IgD-negative memory B cell (primary cell): Measurements from ENCODE around the gene HOGA1. TPM values are rescaled to one million over a fixed set of nuclear protein-coding genes. Genes with fewer than 3 reads are reported as not detected.
"Not testable (repeated sequence)": the region's sequence is repeated elsewhere in the genome, so short reads cannot be mapped to it uniquely, and the experiment has no call there.

Source experiments
- H3K27ac Mint-ChIP-seq, 3 donors: one replicate each; pipeline ENCODE4 v1.8.0; 2020 to 2022; ENCODE audit warnings: mild to moderate bottlenecking in 3 of 3, mixed read lengths in 3 of 3, moderate library complexity in 1 of 3
- H3K27me3 Mint-ChIP-seq: one replicate; pipeline ENCODE4 v1.8.0; 2021; ENCODE audit warnings: mixed read lengths
- H3K36me3 Mint-ChIP-seq: one replicate; pipeline ENCODE4 v1.8.0; 2020; ENCODE audit warnings: mild to moderate bottlenecking, mixed read lengths
- H3K4me1 Mint-ChIP-seq, 3 donors: one replicate each; pipeline ENCODE4 v1.8.0; 2020 to 2022; ENCODE audit warnings: mixed read lengths in 3 of 3, mild to moderate bottlenecking in 1 of 3
- H3K4me3 Mint-ChIP-seq, 4 donors: one replicate each; pipeline ENCODE4 v1.8.0; 2020 to 2022; ENCODE audit warnings: mild to moderate bottlenecking in 4 of 4, mixed read lengths in 4 of 4, moderate library complexity in 3 of 4
- H3K9me3 Mint-ChIP-seq, 3 donors: one replicate each; pipeline ENCODE4 v1.8.0; 2020 to 2021; ENCODE audit warnings: mixed read lengths in 3 of 3, mild to moderate bottlenecking in 1 of 3
- polyA plus RNA-seq: library from polyadenylated mRNA; unstranded; fragments of 300-500 nt; fragmentation: Illumina TruSeq; gene quantifications from one replicate; pipeline ENCODE4 v1.2.3, GENCODE V29; 2021

HOGA1 gene
- polyA plus RNA-seq, 1 donor from 2014 or later = not detected

DNA sequence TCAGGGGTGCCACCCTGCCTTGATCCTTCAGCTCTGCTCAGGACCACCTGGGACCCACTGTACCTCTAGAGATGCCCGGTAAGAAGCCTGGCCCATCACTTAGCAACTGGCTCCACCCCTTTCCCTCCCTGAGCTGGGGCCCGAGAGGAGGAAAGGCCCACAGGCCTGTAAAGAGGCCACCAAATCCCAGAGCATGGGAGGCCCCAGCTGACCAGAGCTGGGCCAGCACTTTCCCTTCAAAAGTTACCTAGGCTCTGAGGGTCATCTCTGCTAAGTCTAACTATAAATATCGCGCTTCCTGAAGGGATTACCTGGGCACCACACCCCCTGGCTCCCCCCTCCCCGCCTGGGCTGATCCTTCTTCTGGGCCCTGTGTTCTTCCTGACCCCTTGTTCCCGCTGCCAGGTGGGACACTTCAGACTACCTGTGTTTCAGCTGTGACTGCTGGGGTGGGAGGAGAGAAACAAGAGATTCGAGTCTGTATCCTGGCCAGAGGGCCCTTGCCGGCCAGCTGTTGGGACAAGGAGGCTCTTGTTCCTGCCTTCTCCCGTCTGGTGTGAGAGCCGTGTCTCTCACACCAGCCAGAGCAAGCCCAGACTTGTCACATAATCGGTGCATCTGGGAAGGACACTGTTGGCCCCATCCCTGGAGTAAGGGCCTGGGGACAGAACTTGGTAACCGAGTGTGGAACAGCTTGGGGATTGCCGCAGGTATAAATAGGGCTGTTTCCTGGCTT is 34.4 kb upstream of the HOGA1 start:
- peak overlapping the region in 1 of 3 donors; percentile 13 for H3K27ac Mint-ChIP-seq
- H3K4me3 Mint-ChIP-seq = no peak overlapping the region
- H3K27me3 Mint-ChIP-seq = no peaks in the 10 kb centered on the region
- H3K9me3 Mint-ChIP-seq = no peaks in the 10 kb centered on the region
- H3K4me1 Mint-ChIP-seq = peaks cover 0 to 2% (median 2%) of the 10 kb centered on the region in 3 donors
- no peaks in the 10 kb centered on the region for H3K36me3 Mint-ChIP-seq

DNA sequence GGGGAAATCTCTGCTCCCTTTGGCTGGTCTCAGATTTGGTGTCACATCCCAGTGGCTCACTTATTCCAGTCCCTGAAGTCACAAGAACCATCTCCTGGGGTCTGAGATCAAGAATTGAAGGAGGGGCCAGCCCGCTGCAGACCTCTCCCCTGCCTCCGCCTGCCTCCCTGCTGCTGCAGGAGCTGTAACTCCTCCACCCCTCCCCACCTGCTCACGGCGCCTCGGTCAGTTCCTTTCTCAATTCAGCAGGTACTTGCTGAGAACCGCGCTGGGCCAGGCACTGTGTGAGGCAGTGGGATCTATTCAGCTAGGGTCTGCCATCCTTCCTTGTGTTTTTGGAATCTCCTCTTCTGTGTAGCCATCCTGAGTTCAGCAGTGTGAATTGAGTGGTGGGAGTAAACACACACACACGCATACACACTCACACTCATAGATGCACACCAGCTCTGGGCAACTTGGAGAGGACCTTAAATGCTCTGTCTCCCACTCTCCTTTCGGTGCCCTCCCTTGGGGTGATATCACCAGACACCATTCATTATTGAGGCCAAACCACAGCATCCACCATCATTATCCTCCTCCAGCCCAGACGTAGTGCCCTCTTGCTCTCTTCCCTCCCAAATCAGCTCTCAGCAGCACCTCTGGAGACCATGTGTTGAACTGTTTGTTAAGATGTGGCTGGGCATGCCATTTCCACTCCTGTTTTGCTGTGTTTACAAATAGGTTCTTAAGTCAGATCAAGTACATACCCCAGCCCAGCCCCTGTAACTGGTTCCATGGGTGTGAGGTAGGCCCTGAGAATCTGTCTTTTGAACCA is 33.6 kb upstream of the HOGA1 start:
- H3K36me3 Mint-ChIP-seq = no peaks in the 10 kb centered on the region
- no peak overlapping the region for H3K27ac Mint-ChIP-seq
- H3K4me1 Mint-ChIP-seq = peaks cover 0 to 2% (median 2%) of the 10 kb centered on the region in 3 donors
- no peak overlapping the region for H3K4me3 Mint-ChIP-seq
- peaks cover 0 to 4% (median 0%) of the 10 kb centered on the region in 3 donors for H3K9me3 Mint-ChIP-seq
- H3K27me3 Mint-ChIP-seq = no peaks in the 10 kb centered on the region

DNA sequence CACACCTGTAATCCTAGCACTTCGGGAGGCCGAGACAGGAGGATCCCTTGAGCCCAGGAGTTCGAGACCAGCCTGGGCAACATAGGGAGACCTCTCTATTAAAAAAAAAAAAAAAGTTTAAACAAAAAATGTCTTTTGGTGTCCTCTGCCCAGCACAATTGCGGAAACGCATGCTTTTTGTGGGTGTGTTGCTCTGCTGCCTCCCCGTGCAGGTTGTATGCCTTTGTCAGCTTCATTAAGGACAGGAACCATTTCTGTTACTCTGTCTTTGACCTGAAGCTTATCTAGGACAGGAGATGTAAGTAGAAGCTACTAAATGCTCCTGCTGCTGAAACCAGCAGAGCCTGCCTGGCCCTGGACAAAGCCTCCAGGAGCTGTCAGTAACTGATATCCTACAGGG is 32.9 kb upstream of the HOGA1 start:
- H3K36me3 Mint-ChIP-seq = no peaks in the 10 kb centered on the region
- peaks cover 0 to 2% (median 2%) of the 10 kb centered on the region in 3 donors for H3K4me1 Mint-ChIP-seq
- no peak overlapping the region for H3K4me3 Mint-ChIP-seq
- H3K27me3 Mint-ChIP-seq = no peaks in the 10 kb centered on the region
- peaks cover 0 to 4% (median 0%) of the 10 kb centered on the region in 3 donors for H3K9me3 Mint-ChIP-seq
- H3K27ac Mint-ChIP-seq = no peak overlapping the region

DNA sequence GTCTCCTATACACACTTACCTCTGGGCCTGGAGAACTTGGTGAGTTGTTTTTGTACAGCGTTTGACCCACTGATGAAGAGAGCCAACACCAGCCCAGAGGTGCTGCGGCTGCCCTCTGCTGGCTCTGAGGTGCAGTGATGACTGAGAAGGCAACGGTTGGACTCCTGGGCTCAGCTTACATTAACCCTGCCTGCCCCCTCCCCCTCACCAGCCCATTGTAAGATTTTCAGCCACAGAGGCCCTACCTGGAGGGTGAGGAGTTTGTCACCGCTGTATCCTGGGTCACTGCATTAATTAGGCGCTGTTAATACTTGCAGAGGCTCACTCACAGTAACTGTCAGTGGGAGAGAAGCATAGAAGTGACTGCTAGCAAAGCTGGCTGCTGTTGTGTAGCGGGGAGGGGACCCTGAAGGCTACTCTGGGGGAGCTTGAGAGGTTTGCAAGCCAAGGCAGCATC is 30.6 kb upstream of the HOGA1 start:
- Mint-ChIP-seq H3K4me1 (peaks cover 0 to 2% (median 2%) of the 10 kb centered on the region in 3 donors), H3K9me3 (peaks cover 0 to 4% (median 0%) of the 10 kb centered on the region in 3 donors), H3K4me3 (peak overlapping the region in 2 of 4 donors; percentile 9 to 28), H3K27ac (no peak overlapping the region), H3K27me3 (no peaks in the 10 kb centered on the region), H3K36me3 (no peaks in the 10 kb centered on the region)

DNA sequence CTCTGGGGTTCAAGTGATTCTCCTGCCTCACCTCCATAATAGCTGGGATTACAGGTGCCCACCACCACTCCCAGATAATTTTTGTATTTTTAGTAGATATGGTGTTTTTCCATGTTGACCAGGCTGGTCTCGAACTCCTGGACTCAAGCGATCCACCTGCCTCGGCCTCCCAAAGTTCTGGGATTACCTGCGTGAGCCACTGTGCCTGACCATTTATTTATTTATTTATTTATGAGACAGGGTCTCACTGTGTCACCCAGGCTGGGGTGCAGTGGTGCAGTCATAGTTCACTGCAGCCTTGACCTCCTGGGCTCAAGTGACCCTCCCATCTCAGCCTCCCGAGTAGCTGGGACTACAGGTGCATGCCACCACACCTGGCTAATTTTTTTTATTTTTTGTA is 29.9 kb upstream of the HOGA1 start:
- H3K36me3 Mint-ChIP-seq, H3K27ac Mint-ChIP-seq, H3K4me1 Mint-ChIP-seq, H3K9me3 Mint-ChIP-seq, H3K4me3 Mint-ChIP-seq, H3K27me3 Mint-ChIP-seq: not testable (repeated sequence)

DNA sequence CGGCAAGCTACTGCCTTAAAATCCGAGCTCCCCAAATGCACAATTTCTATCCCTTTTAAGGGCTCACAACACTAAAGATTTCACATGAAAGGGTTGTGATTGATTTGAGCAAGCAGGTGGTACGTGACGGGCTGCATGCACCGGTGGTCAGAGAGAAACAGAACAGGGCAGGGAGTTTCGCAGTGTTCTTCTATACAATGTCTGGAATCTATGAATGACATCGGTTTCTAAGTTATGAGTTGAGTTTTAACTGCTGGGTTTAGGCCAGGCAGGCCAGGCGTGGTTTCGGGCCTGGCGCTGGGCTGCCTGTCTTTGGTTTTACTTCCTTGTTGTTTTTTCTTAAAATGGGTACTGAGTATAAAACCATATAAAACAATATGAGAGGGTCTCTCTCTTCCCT is 28.6 kb upstream of the HOGA1 start:
- not testable (repeated sequence) for H3K27me3 Mint-ChIP-seq, H3K4me1 Mint-ChIP-seq, H3K4me3 Mint-ChIP-seq, H3K9me3 Mint-ChIP-seq, H3K36me3 Mint-ChIP-seq
- H3K27ac Mint-ChIP-seq = peak overlapping the region in 1 of 3 donors; percentile 89

DNA sequence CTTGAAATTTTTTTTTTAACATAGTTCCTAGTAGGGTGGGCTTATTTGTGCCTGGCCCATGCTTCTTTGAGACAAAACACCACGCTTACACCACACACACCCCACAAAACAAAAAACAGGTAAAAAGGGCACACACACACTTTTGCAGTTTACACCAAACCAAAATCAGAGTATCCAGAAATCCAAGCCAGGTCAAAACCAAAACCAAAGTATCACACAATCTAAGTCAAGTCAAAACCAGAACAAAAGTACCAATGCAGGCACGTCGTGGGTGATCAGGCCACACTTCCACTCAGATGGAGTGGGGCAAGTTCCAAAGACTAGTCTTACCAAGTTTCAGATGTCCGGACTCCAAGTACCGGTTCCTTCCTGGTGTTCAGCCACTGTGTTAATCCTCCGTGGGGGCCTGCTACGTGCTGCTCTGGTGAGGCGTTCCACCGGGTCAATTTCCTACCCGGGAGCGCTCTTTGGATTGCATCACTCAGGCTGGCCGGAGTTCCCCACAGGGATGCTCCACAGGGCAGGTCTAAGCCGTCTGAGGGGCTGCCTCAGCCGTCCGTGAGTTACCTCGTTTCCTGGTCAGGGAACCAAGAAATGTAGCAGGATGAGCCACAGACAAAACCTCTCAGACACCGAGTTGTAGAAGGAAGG is 23.3 kb upstream of the HOGA1 start:
- H3K4me1 Mint-ChIP-seq, H3K9me3 Mint-ChIP-seq, H3K27me3 Mint-ChIP-seq, H3K36me3 Mint-ChIP-seq: not testable (repeated sequence)
- H3K4me3 Mint-ChIP-seq = peak overlapping the region in 2 of 4 donors; percentile 35 to 48
- H3K27ac Mint-ChIP-seq = peak overlapping the region in 1 of 3 donors; percentile 58

DNA sequence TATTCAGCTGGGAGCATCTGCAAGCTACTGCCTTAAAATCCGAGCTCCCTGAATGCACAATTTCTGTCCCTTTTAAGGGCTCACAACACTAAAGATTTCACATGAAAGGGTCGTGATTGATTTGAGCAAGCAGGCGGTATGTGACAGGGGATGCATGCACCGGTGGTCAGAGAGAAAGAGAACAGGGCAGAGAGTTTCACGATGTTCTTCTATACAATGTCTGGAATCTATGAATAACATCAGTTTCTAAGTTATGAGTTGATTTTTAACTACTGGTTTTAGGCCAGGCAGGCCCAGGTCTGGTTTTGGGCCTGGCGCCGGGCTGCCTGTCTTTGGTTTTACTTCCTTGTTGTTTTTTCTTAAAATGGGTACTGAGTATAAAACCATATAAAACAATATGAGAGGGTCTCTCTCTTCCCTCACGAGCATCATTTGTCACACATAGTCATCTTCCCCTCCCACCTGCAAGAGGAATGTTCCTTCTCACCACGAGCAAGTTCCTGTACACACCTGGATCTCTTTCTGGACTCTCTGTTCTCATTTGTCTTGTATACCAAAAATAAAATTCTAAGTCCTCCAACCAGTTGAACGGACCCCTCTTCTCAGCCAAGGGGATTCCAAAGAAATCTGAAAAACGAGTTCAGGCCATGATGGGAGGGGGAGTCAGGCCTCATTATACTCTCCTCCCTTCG is 22.7 kb upstream of the HOGA1 start:
- Mint-ChIP-seq H3K27ac (peak overlapping the region in 2 of 3 donors; percentile 14 to 45), H3K4me3 (peak overlapping the region in 1 of 4 donors; percentile 48)
- H3K4me1 Mint-ChIP-seq, H3K36me3 Mint-ChIP-seq, H3K9me3 Mint-ChIP-seq, H3K27me3 Mint-ChIP-seq: not testable (repeated sequence)

DNA sequence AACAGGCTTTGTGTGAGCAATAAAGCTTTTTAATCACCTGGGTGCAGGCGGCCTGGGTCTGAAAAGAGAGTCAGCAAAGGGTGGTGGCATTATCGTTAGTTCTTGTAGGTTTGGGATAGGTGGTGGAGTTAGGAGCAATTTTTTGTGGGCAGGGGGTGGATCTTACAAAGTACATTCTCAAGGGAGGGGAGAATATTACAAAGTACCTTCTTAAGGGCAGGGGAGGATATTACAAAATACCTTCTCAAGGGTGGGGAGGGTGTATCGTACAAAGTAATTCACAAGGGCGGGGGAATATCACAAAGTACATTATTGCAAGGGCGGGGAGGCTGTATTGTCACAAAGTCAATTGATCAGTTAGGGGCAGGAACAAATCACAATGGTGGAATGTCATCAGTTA is 21.9 kb upstream of the HOGA1 start:
- H3K36me3 Mint-ChIP-seq, H3K9me3 Mint-ChIP-seq, H3K27me3 Mint-ChIP-seq, H3K4me3 Mint-ChIP-seq, H3K4me1 Mint-ChIP-seq: not testable (repeated sequence)
- H3K27ac Mint-ChIP-seq = peak overlapping the region in 1 of 3 donors; percentile 40

DNA sequence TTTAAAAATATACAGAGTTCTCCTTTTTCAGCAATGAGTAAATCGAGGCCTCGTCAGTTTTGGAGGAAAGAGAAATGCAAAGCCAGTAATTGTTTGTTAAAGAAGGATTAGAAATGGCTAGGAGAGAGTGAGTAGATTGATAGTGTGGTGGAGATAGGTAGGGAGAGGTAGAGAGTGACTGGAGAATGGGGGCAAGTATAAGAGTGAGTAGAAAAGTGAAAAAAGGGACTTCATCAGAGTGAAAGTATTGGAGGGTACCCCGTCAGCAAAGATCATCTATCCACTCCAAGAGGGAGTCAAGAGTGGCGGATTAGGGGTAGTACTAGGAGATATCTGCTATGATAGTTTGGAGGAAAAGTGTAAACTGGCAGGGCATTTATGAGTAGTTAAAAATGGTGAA is 20.9 kb upstream of the HOGA1 start:
- Mint-ChIP-seq H3K27me3 (no peaks in the 10 kb centered on the region), H3K4me1 (peaks cover 0 to 2% (median 2%) of the 10 kb centered on the region in 3 donors), H3K36me3 (no peaks in the 10 kb centered on the region), H3K4me3 (no peak overlapping the region), H3K27ac (no peak overlapping the region), H3K9me3 (peaks cover 0 to 4% (median 0%) of the 10 kb centered on the region in 3 donors)

DNA sequence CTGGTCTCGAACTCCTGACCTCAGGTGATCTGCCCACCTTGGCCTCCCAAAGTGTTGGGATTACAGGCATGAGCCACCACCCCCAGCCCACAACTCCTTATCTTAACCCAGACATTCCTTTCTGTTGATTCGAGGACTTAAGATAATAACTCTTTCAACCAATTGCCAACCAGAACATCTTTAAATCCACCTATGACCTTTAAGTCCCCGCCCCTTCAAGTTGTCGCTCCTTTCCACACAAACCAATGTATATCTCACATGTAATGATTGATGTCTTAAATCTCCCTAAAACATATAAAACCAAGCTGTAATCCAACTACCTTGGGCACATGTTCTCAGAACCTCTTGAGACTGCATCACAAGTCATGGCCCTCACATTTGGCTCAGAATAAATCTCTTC is 19.4 kb upstream of the HOGA1 start:
- Mint-ChIP-seq H3K36me3 (no peaks in the 10 kb centered on the region), H3K9me3 (peaks cover 0 to 4% (median 0%) of the 10 kb centered on the region in 3 donors), H3K27me3 (no peaks in the 10 kb centered on the region), H3K4me1 (peaks cover 0 to 2% (median 2%) of the 10 kb centered on the region in 3 donors), H3K4me3 (no peak overlapping the region), H3K27ac (no peak overlapping the region)

DNA sequence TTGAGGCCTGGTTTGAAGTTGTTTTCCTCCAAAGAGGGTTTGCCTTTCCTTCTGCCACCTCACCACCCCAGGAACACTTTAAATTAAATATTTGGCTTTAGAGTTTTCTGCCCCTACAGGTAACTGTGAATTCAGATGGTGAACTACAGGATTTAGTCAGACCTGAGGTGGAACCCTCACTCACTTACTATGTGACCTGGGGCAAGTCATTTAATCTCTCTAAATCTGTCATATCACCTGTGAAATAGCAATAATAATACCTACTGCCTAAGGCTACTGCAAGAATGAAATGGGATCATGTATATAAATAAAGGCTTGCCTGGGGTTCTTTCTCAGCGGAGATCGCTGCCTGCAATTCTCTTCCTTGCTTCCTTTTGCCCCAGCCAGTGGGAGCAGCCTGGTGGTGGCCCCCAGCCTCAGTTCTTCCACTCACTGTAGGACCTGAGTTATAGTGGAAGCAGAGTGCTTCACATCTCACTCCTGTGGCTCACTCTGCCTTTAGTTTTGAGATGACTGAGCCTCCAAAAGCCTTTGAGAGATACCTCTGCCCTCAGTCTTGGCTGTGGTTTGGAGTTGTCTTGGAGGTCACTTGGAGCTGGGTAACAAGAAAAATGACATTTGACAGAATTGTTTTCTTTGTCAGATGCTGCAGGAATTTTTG is 17.7 kb upstream of the HOGA1 start:
- Mint-ChIP-seq H3K36me3 (no peaks in the 10 kb centered on the region), H3K27ac (no peak overlapping the region), H3K4me3 (no peak overlapping the region), H3K4me1 (peaks cover 0 to 2% (median 0%) of the 10 kb centered on the region in 3 donors), H3K9me3 (peaks cover 0 to 4% (median 0%) of the 10 kb centered on the region in 3 donors), H3K27me3 (no peaks in the 10 kb centered on the region)

DNA sequence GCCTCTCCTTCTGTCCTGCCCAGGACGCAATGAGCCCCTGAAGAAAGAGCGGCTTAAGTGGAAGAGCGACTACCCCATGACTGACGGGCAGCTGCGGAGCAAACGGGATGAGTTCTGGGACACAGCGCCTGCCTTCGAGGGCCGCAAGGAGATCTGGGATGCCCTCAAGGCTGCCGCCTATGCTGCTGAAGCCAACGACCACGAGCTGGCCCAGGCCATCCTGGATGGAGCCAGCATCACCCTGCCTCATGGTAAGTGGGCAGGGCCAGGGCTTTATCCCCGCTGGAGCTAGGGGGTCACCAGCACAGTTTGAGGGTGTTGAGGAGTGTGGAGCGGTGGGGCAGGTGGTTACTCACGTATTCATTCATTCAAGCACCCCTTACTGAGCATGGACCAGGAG is 16.3 kb upstream of the HOGA1 start:
- Mint-ChIP-seq H3K27ac (no peak overlapping the region), H3K36me3 (no peaks in the 10 kb centered on the region), H3K4me1 (no peaks in the 10 kb centered on the region), H3K4me3 (no peak overlapping the region), H3K9me3 (no peaks in the 10 kb centered on the region), H3K27me3 (no peaks in the 10 kb centered on the region)

DNA sequence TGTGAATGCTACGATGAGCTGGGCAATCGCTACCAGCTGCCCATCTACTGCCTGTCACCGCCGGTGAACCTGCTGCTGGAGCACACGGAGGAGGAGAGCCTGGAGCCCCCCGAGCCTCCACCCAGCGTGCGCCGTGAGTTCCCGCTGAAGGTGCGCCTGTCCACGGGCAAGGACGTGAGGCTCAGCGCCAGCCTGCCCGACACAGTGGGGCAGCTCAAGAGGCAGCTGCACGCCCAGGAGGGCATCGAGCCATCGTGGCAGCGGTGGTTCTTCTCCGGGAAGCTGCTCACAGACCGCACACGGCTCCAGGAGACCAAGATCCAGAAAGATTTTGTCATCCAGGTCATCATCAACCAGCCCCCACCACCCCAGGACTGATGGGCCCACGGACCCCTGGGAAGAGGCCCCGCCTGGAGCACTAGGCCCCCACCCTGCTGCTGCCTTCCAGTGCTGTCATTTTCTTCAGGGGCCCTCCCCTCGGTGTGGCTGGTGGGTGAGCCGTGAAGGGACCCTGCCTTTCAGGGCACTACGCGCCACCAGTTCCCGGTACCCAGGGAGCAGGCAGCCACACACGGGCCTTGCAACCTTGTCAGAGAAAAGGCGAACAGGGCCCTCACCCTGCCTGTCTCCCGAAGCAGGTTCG is 13.9 kb upstream of the HOGA1 start:
- no peak overlapping the region for H3K4me3 Mint-ChIP-seq
- H3K27ac Mint-ChIP-seq = no peak overlapping the region
- H3K4me1 Mint-ChIP-seq = no peaks in the 10 kb centered on the region
- peaks cover 3% of the 10 kb centered on the region for H3K27me3 Mint-ChIP-seq
- no peaks in the 10 kb centered on the region for H3K9me3 Mint-ChIP-seq
- no peaks in the 10 kb centered on the region for H3K36me3 Mint-ChIP-seq
